Peyer's patch (tissue), 4 donors: Measurements from ENCODE around the gene IL21R.

Experiments
- CTCF ChIP-seq, 6 experiments: fragments of 450-650 bp in 4 of 6; fragments of 200-600 bp in 2 of 6; sonication (generic) in 1 of 6; IDR thresholded peaks; one replicate each; pipeline ENCODE4 v1.5.1; 2017 to 2019; ENCODE audit warnings: antibody characterized with exemption in 6 of 6, mild to moderate bottlenecking in 3 of 6, moderate library complexity in 1 of 6
- POLR2A ChIP-seq, 2 donors: fragments of 450-650 bp; IDR thresholded peaks; one replicate each; pipeline ENCODE4 v1.5.1; 2017; ENCODE audit warnings: antibody characterized with exemption in 2 of 2, mild to moderate bottlenecking in 2 of 2, moderate library complexity in 2 of 2

- TF ChIP-seq CTCF (IDR thresholded peaks at IDR 0.05) (no peak), POLR2A (IDR thresholded peaks at IDR 0.05) (no peak)
These were observed 12.6 kb upstream of the IL21R start for GRCh38 chr16:27389272-27389961.
